Testis (tissue), 3 donors: ENCODE data around the gene SLC44A1. TPM values are rescaled to one million over a fixed set of nuclear protein-coding genes. Genes with fewer than 3 reads are reported as not detected.

ENCODE experiments used
- DNase-seq: peaks from one replicate; pipeline ENCODE4 v3.0.0-alpha.2; 2019
- H3K27ac ChIP-seq, 2 donors: fragments of 200-600 bp; sonication (generic); one replicate each; pipeline ENCODE4 v1.5.1; 2019
- H3K27me3 ChIP-seq: fragments of 200-600 bp; sonication (generic); one replicate; pipeline ENCODE4 v1.5.1; 2019
- H3K36me3 ChIP-seq: fragments of 200-600 bp; sonication (generic); one replicate; pipeline ENCODE4 v1.5.1; 2017; ENCODE audit warnings: low read depth; ENCODE audit errors: missing control alignments
- H3K4me1 ChIP-seq: fragments of 200-600 bp; sonication (generic); one replicate; pipeline ENCODE4 v1.5.1; 2019
- H3K4me3 ChIP-seq, 2 donors: fragments of 200-600 bp; sonication (generic); one replicate each; pipeline ENCODE4 v1.5.1; 2017 to 2019
- H3K9me3 ChIP-seq: fragments of 200-600 bp; sonication (generic); one replicate; pipeline ENCODE4 v1.5.1; 2017
- CTCF ChIP-seq, 3 experiments: fragments of 450-650 bp in 2 of 3; fragments of 200-600 bp in 1 of 3; sonication (generic) in 1 of 3; IDR thresholded peaks; one replicate each; pipeline ENCODE4 v1.5.1; 2016 to 2019; ENCODE audit warnings: antibody characterized with exemption in 3 of 3, mild to moderate bottlenecking in 2 of 3, moderate library complexity in 1 of 3
- POLR2A ChIP-seq: fragments of 450-650 bp; IDR thresholded peaks from one replicate; pipeline ENCODE4 v1.6.1; 2017; ENCODE audit warnings: antibody characterized with exemption, mild to moderate bottlenecking, moderate library complexity
- whole genome bisulfite sequencing, 2 donors: methylation state at CpG; one replicate each; pipeline ENCODE4 v1.1.5; 2018; 5-methylcytosine and 5-hydroxymethylcytosine counted together
- intact Hi-C: fragments of 100-400 bp; cut with DNase I; formaldehyde crosslinking; loops from one replicate; pipeline ENCODE4 v1.15.1; 2023; ENCODE audit warnings: low total_unique reads
- polyA plus RNA-seq: library from polyadenylated mRNA; stranded (reverse); fragments of 350-450 nt; fragmentation: Illumina TruSeq; extraction: RNeasy Lipid Tissue Mini Kit (QIAGEN cat#74804); gene quantifications from one replicate; pipeline ENCODE4 v1.2.3, GENCODE V29; 2014; ENCODE audit warnings: low read depth, low replicate concordance; ENCODE audit not compliant: insufficient read depth
- total RNA-seq, 2 donors: library from RNA; depleted of rRNA; stranded (reverse); fragments of >200 nt; gene quantifications; one replicate each; pipeline ENCODE4 v1.2.3, GENCODE V29; 2016

SLC44A1 gene
- total and polyA plus RNA-seq, 3 donors from 2014 or later = 8.9 to 16.7 (median 11.1) TPM

- no peak for TF ChIP-seq CTCF (IDR thresholded peaks at IDR 0.05)
- no peak for TF ChIP-seq POLR2A
- no peak overlapping the region for H3K27ac ChIP-seq
- intact Hi-C loops = no loop called here
- H3K4me3 ChIP-seq = no peak overlapping the region
- H3K36me3 ChIP-seq = no peaks in the 10 kb centered on the region
- no peak for DNase-seq
- no peaks in the 10 kb centered on the region for H3K9me3 ChIP-seq
- 86 to 94% methylated on average over 2 of the region's 2 CpGs for WGBS, 2 donors
- H3K27me3 ChIP-seq = no peaks in the 10 kb centered on the region
- no peaks in the 10 kb centered on the region for H3K4me1 ChIP-seq
Measured at GRCh38 chr9:105307591-105308130, 63.2 kb downstream of the SLC44A1 start.

- no peak overlapping the region for H3K27ac ChIP-seq
- no peak for TF ChIP-seq POLR2A
- no peak for TF ChIP-seq CTCF (IDR thresholded peaks at IDR 0.05)
- 75 to 83% methylated on average over 8 of the region's 8 CpGs for WGBS, 2 donors
Measured at GRCh38 chr9:105308461-105309341, 64.2 kb downstream of the SLC44A1 start.

GRCh38 chr9:105309531-105309931 lies 65.1 kb downstream of the SLC44A1 start:
- 60 to 64% methylated on average over 3 of the region's 3 CpGs for WGBS, 2 donors
- Histone ChIP-seq H3K27ac (no peak overlapping the region), H3K36me3 (no peaks in the 10 kb centered on the region), H3K4me3 (no peak overlapping the region), H3K9me3 (no peaks in the 10 kb centered on the region), H3K4me1 (no peaks in the 10 kb centered on the region), H3K27me3 (no peaks in the 10 kb centered on the region)
- intact Hi-C loops = no loop called here
- TF ChIP-seq POLR2A (no peak), CTCF (IDR thresholded peaks at IDR 0.05) (no peak)
- DNase-seq = no peak

More at GRCh38 chr9:105308461-105309341, 64.2 kb downstream of the SLC44A1 start:
- no peak overlapping the region for H3K4me3 ChIP-seq
- no peaks in the 10 kb centered on the region for H3K36me3 ChIP-seq
- H3K4me1 ChIP-seq = no peaks in the 10 kb centered on the region
- no peak for DNase-seq
- intact Hi-C loops = no loop called here
- H3K9me3 ChIP-seq = no peaks in the 10 kb centered on the region
- no peaks in the 10 kb centered on the region for H3K27me3 ChIP-seq

GRCh38 chr9:105311306-105311705 lies 66.9 kb downstream of the SLC44A1 start:
- no peaks in the 10 kb centered on the region for H3K9me3 ChIP-seq
- H3K36me3 ChIP-seq = no peaks in the 10 kb centered on the region
- intact Hi-C loops = no loop called here
- TF ChIP-seq POLR2A (no peak), CTCF (IDR thresholded peaks at IDR 0.05) (no peak)
- no peaks in the 10 kb centered on the region for H3K27me3 ChIP-seq
- H3K4me1 ChIP-seq = no peaks in the 10 kb centered on the region
- WGBS, 2 donors = 94 to 99% methylated on average over 2 of the region's 2 CpGs
- DNase-seq = no peak
- no peak overlapping the region for H3K27ac ChIP-seq
- no peak overlapping the region for H3K4me3 ChIP-seq
